Fibroblast of lung (primary cell): Measurements from ENCODE around the gene DEPDC7. TPM values are rescaled to one million over a fixed set of nuclear protein-coding genes. Genes with fewer than 3 reads are reported as not detected.

Experiments
- DNase-seq, 2 donors: peaks; one replicate each; pipeline versions ENCODE4 v3.0.0 to v3.0.0-alpha.2; 2010; ENCODE audit warnings: low read depth in 2 of 2
- H2AFZ ChIP-seq: 2 replicates; pipeline ENCODE4 v1.5.1; 2012; ENCODE audit warnings: low read length, control low read depth, inconsistent platforms
- H3K27ac ChIP-seq: 2 replicates; pipeline ENCODE4 v1.5.1; 2011; ENCODE audit warnings: low read length, control low read depth; ENCODE audit not compliant: insufficient read depth
- H3K27me3 ChIP-seq: 2 replicates; pipeline ENCODE4 v1.5.1; 2011; ENCODE audit warnings: mild to moderate bottlenecking, low read length; ENCODE audit not compliant: control insufficient read depth, insufficient read depth
- H3K36me3 ChIP-seq: 2 replicates; pipeline ENCODE4 v1.5.1; 2011; ENCODE audit warnings: low read length; ENCODE audit not compliant: control insufficient read depth, insufficient read depth
- H3K4me1 ChIP-seq: 2 replicates; pipeline ENCODE4 v1.5.1; 2011; ENCODE audit warnings: low read length; ENCODE audit not compliant: control insufficient read depth, insufficient read depth; ENCODE audit errors: extremely low read depth
- H3K4me2 ChIP-seq: 2 replicates; pipeline ENCODE4 v1.5.1; 2011; ENCODE audit warnings: low read length, control low read depth; ENCODE audit not compliant: insufficient read depth; ENCODE audit errors: extremely low read depth
- H3K4me3 ChIP-seq, 4 experiments: fragments of 200-600 bp in 1 of 4; sonication (generic) in 1 of 4; replicated peaks in 1 of 4; 2 replicates each; pipeline ENCODE4 v1.5.1; 2011 to 2016; ENCODE audit warnings: low read length in 4 of 4, low read depth in 3 of 4, mild to moderate bottlenecking in 3 of 4, control low read depth in 2 of 4, inconsistent platforms in 1 of 4, mixed read lengths in 1 of 4; ENCODE audit not compliant: insufficient read depth in 1 of 4; ENCODE audit errors: control extremely low read depth in 1 of 4
- H3K79me2 ChIP-seq: 2 replicates; pipeline ENCODE4 v1.5.1; 2012; ENCODE audit warnings: mild to moderate bottlenecking, low read length, inconsistent platforms; ENCODE audit not compliant: control insufficient read depth, insufficient read depth
- H3K9ac ChIP-seq: 2 replicates; pipeline ENCODE4 v1.5.1; 2011; ENCODE audit warnings: mild to moderate bottlenecking, low read length, control low read depth; ENCODE audit not compliant: insufficient read depth
- H3K9me3 ChIP-seq: 2 replicates; pipeline ENCODE4 v1.5.1; 2012; ENCODE audit warnings: low read depth, low read length; ENCODE audit not compliant: control insufficient read depth, insufficient read depth
- H4K20me1 ChIP-seq: 2 replicates; pipeline ENCODE4 v1.5.1; 2011; ENCODE audit warnings: low read length; ENCODE audit not compliant: control insufficient read depth, insufficient read depth; ENCODE audit errors: extremely low read depth
- EZH2 ChIP-seq: IDR thresholded peaks from 2 replicates; pipeline ENCODE4 v1.5.1; 2012; ENCODE audit warnings: low read length, control low read depth, mild to moderate bottlenecking; ENCODE audit errors: missing control alignments
- polyA plus RNA-seq, 2 donors: library from polyadenylated mRNA; depleted of rRNA in 1 of 2; stranded (reverse) in 1 of 2; unstranded in 1 of 2; fragments of >200 nt; gene quantifications; 2 replicates each; pipeline ENCODE4 v1.2.1, GENCODE V29; 2011 to 2012; ENCODE audit warnings: missing spikeins in 1 of 2
- total RNA-seq: library from RNA; depleted of rRNA; stranded (reverse); fragments of >200 nt; gene quantifications from 2 replicates; pipeline ENCODE4 v1.2.1, GENCODE V29; 2014
- TF ChIP-seq, protein P1 (sequence below), 2 donors: IDR thresholded peaks in 1 of 2; conservative IDR thresholded peaks in 1 of 2; 1 replicate in 1 of 2; 2 replicates in 1 of 2; pipeline ENCODE4 v1.5.1; 2011 to 2012; ENCODE audit warnings: low read length in 2 of 2, control low read depth in 1 of 2, inconsistent platforms in 1 of 2, low read depth in 1 of 2, mild to moderate bottlenecking in 1 of 2

The DEPDC7 gene
- total and polyA plus RNA-seq, 2 donors (not counting 1 experiment from before 2014, with no cell fraction given), result 6.7 to 8.4 TPM

DNA sequence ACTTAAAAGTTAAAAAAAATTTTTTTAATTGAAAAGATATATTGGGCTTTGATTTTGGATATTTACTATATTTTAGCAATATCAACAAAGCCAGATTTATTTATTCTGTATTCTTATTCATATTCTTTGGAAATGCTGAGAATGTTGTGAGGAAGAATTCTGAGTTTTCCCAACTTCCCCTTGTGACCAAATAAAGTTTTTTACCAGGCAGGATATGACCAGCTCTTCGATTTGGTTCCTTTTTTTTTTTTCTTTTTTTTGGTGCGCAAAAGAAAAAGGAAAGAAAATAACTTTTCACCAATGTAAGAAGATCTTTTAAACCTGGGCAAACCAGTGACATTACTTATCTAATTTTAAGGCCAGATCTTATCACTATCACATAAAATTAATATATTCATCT lies 36.6 kb downstream of the DEPDC7 start:
- no peak overlapping the region for H3K9ac ChIP-seq
- peaks cover 2% of the 10 kb centered on the region for H3K36me3 ChIP-seq
- no peaks in the 10 kb centered on the region for H3K27me3 ChIP-seq
- no peak overlapping the region for H3K4me3 ChIP-seq
- H3K9me3 ChIP-seq, result no peaks in the 10 kb centered on the region
- no peak for DNase-seq
- H3K27ac ChIP-seq, result no peak overlapping the region
- no peak overlapping the region for H2AFZ ChIP-seq
- H3K4me1 ChIP-seq, result no peaks in the 10 kb centered on the region
- no peak overlapping the region for H3K4me2 ChIP-seq
- no peaks in the 10 kb centered on the region for H3K79me2 ChIP-seq
- TF ChIP-seq, protein P1, sequence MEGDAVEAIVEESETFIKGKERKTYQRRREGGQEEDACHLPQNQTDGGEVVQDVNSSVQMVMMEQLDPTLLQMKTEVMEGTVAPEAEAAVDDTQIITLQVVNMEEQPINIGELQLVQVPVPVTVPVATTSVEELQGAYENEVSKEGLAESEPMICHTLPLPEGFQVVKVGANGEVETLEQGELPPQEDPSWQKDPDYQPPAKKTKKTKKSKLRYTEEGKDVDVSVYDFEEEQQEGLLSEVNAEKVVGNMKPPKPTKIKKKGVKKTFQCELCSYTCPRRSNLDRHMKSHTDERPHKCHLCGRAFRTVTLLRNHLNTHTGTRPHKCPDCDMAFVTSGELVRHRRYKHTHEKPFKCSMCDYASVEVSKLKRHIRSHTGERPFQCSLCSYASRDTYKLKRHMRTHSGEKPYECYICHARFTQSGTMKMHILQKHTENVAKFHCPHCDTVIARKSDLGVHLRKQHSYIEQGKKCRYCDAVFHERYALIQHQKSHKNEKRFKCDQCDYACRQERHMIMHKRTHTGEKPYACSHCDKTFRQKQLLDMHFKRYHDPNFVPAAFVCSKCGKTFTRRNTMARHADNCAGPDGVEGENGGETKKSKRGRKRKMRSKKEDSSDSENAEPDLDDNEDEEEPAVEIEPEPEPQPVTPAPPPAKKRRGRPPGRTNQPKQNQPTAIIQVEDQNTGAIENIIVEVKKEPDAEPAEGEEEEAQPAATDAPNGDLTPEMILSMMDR (conservative IDR thresholded peaks at IDR 0.05 in 1 of 2, IDR thresholded peaks at IDR 0.05 in 1 of 2; ENCODE audit: low read depth in 1 of 2, low read length in 2 of 2), result no peak
- TF ChIP-seq EZH2, result no peak
- H4K20me1 ChIP-seq, result no peaks in the 10 kb centered on the region

DNA sequence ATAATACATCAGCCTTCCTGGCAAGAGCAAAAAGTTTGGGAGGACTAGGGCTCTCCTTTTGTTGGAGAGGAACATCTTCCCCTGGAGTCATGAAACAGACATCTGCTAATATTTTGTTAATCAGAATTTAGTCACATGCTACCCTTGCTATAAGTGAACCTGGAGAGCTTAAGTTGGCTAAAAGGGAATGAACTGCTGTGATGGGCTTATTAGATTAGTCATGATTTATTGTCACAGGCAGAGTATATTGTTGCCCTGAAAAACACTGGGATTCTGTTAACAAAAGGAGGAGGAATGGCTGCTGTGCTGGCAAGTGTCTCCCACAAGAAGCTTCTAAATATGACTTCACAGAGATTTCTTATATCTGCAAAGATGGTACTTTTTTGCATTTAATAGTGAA lies 39.7 kb downstream of the DEPDC7 start:
- Histone ChIP-seq H3K27me3 (no peaks in the 10 kb centered on the region), H3K79me2 (no peaks in the 10 kb centered on the region), H3K4me1 (no peaks in the 10 kb centered on the region), H3K4me2 (no peak overlapping the region), H4K20me1 (no peaks in the 10 kb centered on the region), H3K9ac (no peak overlapping the region), H3K4me3 (no peak overlapping the region), H3K27ac (no peak overlapping the region), H3K9me3 (no peaks in the 10 kb centered on the region), H3K36me3 (no peaks in the 10 kb centered on the region), H2AFZ (no peak overlapping the region)
- no peak for TF ChIP-seq EZH2
- TF ChIP-seq, protein P1 (conservative IDR thresholded peaks at IDR 0.05 in 1 of 2, IDR thresholded peaks at IDR 0.05 in 1 of 2; ENCODE audit: low read depth in 1 of 2, low read length in 2 of 2), result no peak
- DNase-seq, result no peak

DNA sequence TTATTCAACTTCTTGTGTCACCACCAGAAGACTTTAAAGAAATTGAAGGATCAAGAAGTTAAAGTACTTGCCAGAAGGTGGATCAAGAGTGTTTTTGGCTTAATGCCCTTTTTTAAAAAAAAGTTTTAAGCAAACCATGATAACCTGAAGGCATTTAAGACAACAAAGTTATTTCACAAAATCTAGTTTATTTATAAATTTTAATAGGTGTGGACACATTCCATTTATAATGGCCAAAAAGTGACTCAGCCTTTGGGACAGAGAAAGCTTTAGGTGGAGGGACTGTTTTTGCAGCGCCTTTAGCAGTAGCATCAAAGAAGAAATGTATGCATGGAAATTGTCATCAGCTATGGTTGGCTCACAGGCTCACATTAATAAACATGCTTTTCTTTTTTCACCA lies 41.6 kb downstream of the DEPDC7 start:
- no peak overlapping the region for H3K9ac ChIP-seq
- no peaks in the 10 kb centered on the region for H3K79me2 ChIP-seq
- H3K4me3 ChIP-seq, result no peak overlapping the region
- H3K4me2 ChIP-seq, result no peak overlapping the region
- H3K9me3 ChIP-seq, result no peaks in the 10 kb centered on the region
- peaks cover 3% of the 10 kb centered on the region for H3K4me1 ChIP-seq
- DNase-seq, result no peak
- H3K27ac ChIP-seq, result no peak overlapping the region
- TF ChIP-seq EZH2, result no peak
- TF ChIP-seq, protein P1 (conservative IDR thresholded peaks at IDR 0.05 in 1 of 2, IDR thresholded peaks at IDR 0.05 in 1 of 2; ENCODE audit: low read depth in 1 of 2, low read length in 2 of 2), result no peak
- H2AFZ ChIP-seq, result no peak overlapping the region
- H3K27me3 ChIP-seq, result no peaks in the 10 kb centered on the region
- no peaks in the 10 kb centered on the region for H3K36me3 ChIP-seq
- H4K20me1 ChIP-seq, result no peaks in the 10 kb centered on the region
